GM12878 (cell line): ENCODE results near the gene RAP1GDS1. TPM values are rescaled to one million over a fixed set of nuclear protein-coding genes. Genes with fewer than 3 reads are reported as not detected.

Source experiments
- ATAC-seq: fragments of 200-7000 bp; cut with Tn5 transposase; 3 replicates; pipeline ENCODE4 v1.9.1; 2020; ENCODE audit warnings: mild to moderate bottlenecking, moderate library complexity
- BruUV-seq: library from RNA; stranded (reverse); fragments of 400-500 nt; replicated peaks from 2 replicates; lab custom pipeline; 2021; lab: Mats Ljungman, UMichigan
- CTCF ChIA-PET: fragments of 300-600 bp; sonication (Branson Sonifier 250); formaldehyde crosslinking; extraction: SDS; loops from one replicate; lab custom pipeline; 2021; ENCODE audit warnings: inconsistent platforms; lab: Yijun Ruan, JAX
- POLR2A ChIA-PET: fragments of 350-600 bp; formaldehyde crosslinking; extraction: SDS; loops from one replicate; lab custom pipeline; 2021; ENCODE audit warnings: inconsistent platforms; lab: Charles Lee
- RAD21 ChIA-PET: fragments of 300-600 bp; sonication (Branson Sonifier 250); formaldehyde crosslinking; loops from one replicate; lab custom pipeline; 2023; ENCODE audit warnings: antibody characterized with exemption; ENCODE audit not compliant: unreplicated experiment; lab: Charles Lee
- SMC1A ChIA-PET: fragments of 300-600 bp; sonication (Branson Sonifier 250); formaldehyde crosslinking; loops from one replicate; lab custom pipeline; 2023; ENCODE audit not compliant: unreplicated experiment, uncharacterized antibody; lab: Charles Lee
- DNase-seq: peaks from one replicate; pipeline ENCODE4 v3.0.0-alpha.2; 2011; ENCODE audit warnings: low read depth, low spot score
- FAIRE-seq: peaks from 3 replicates; lab custom pipeline; 2011; peaks lifted over from hg19 to GRCh38; lab: Jason Lieb, UNC
- H2AFZ ChIP-seq: 2 replicates; pipeline ENCODE4 v1.6.0; 2011; ENCODE audit warnings: low read depth, low read length, control low read depth; ENCODE audit not compliant: control insufficient read depth
- H3K27ac ChIP-seq: 2 replicates; pipeline ENCODE4 v1.5.1; 2011; ENCODE audit warnings: control low read depth; ENCODE audit not compliant: control insufficient read depth, insufficient read depth
- H3K27me3 ChIP-seq, 2 experiments: replicated peaks in 1 of 2; 2 replicates each; pipeline versions ENCODE4 v1.6.0 to v1.6.1; 2011; ENCODE audit warnings: low read length in 1 of 2; ENCODE audit not compliant: control insufficient read depth in 2 of 2, insufficient read depth in 2 of 2
- H3K36me3 ChIP-seq, 2 experiments: 2 replicates each; pipeline ENCODE4 v1.5.1; 2011; ENCODE audit warnings: low read length in 1 of 2; ENCODE audit not compliant: control insufficient read depth in 2 of 2, insufficient read depth in 2 of 2
- H3K4me1 ChIP-seq: 2 replicates; pipeline ENCODE4 v1.6.1; 2011; ENCODE audit warnings: mild to moderate bottlenecking, low read length, moderate library complexity, mixed read lengths; ENCODE audit not compliant: control insufficient read depth, insufficient read depth
- H3K4me2 ChIP-seq: 2 replicates; pipeline ENCODE4 v1.6.0; 2011; ENCODE audit warnings: control low read depth; ENCODE audit not compliant: control insufficient read depth, insufficient read depth
- H3K4me3 ChIP-seq: fragments of 200-600 bp; sonication (generic); 2 replicates; pipeline ENCODE4 v1.5.1; 2016
- H3K79me2 ChIP-seq: 2 replicates; pipeline ENCODE4 v1.6.0; 2011; ENCODE audit warnings: low read length; ENCODE audit not compliant: control insufficient read depth, insufficient read depth
- H3K9ac ChIP-seq: 2 replicates; pipeline ENCODE4 v1.8.0; 2011; ENCODE audit warnings: low read length, control low read depth, mixed read lengths; ENCODE audit not compliant: control insufficient read depth, insufficient read depth
- H3K9me3 ChIP-seq: replicated peaks from 3 replicates; pipeline ENCODE4 v1.5.1; 2011; ENCODE audit warnings: mild to moderate bottlenecking, low read length; ENCODE audit not compliant: control insufficient read depth, insufficient read depth
- H4K20me1 ChIP-seq: 2 replicates; pipeline ENCODE4 v1.6.0; 2011; ENCODE audit not compliant: control insufficient read depth, insufficient read depth
- BHLHE40 ChIP-seq, 2 experiments: fragments of 450-650 bp in 1 of 2; IDR thresholded peaks; 2 replicates each; pipeline ENCODE4 v1.6.1; 2011 to 2017; ENCODE audit warnings: low read depth in 2 of 2, borderline replicate concordance in 1 of 2, improper control_type of control experiment in 1 of 2, low read length in 1 of 2, mild to moderate bottlenecking in 1 of 2
- CHD2 ChIP-seq: IDR thresholded peaks from 2 replicates; pipeline ENCODE4 v1.6.1; 2011; ENCODE audit warnings: low read depth, low read length, improper control_type of control experiment, borderline replicate concordance
- HDAC6 ChIP-seq: fragments of 200-600 bp; sonication (generic); IDR thresholded peaks from one replicate; pipeline ENCODE4 v1.8.0; 2017; ENCODE audit warnings: antibody characterized with exemption; ENCODE audit not compliant: unreplicated experiment
- KDM1A ChIP-seq: fragments of 200-600 bp; sonication (generic); IDR thresholded peaks from 2 replicates; pipeline ENCODE4 v1.6.1; 2016; ENCODE audit warnings: borderline replicate concordance
- MTA3 ChIP-seq: IDR thresholded peaks from 2 replicates; pipeline ENCODE4 v1.6.1; 2012; ENCODE audit warnings: low read length, inconsistent platforms, borderline replicate concordance
- POLR2A ChIP-seq: IDR thresholded peaks from 2 replicates; pipeline ENCODE4 v1.6.1; 2011; ENCODE audit warnings: low read depth, mild to moderate bottlenecking, low read length
- RELB ChIP-seq: fragments of 450-650 bp; IDR thresholded peaks from 2 replicates; pipeline ENCODE4 v1.6.1; 2017; ENCODE audit warnings: low read depth, mild to moderate bottlenecking, moderate library complexity
- SREBF1 ChIP-seq: IDR thresholded peaks from 2 replicates; pipeline ENCODE4 v1.6.1; 2012; ENCODE audit warnings: mild to moderate bottlenecking, low read length
- SUPT20H ChIP-seq: IDR thresholded peaks from 2 replicates; pipeline ENCODE4 v1.6.1; 2011; ENCODE audit warnings: low read depth, mild to moderate bottlenecking, low read length, moderate library complexity, borderline replicate concordance; ENCODE audit not compliant: control insufficient read depth
- USF1 ChIP-seq: IDR thresholded peaks from 2 replicates; pipeline ENCODE4 v1.6.1; 2011; ENCODE audit warnings: borderline replicate concordance, low read depth, mild to moderate bottlenecking, moderate library complexity, mixed read lengths, low read length; ENCODE audit not compliant: insufficient read depth; ENCODE audit errors: extremely low read length
- ZNF384 ChIP-seq: IDR thresholded peaks from 2 replicates; pipeline ENCODE4 v1.6.1; 2012; ENCODE audit warnings: low read depth, mild to moderate bottlenecking, low read length, improper control_type of control experiment, borderline replicate concordance
- ZNF687 ChIP-seq: fragments of 450-650 bp; IDR thresholded peaks from 2 replicates; pipeline ENCODE4 v1.6.1; 2017; ENCODE audit warnings: mild to moderate bottlenecking, moderate library complexity
- WGBS: methylation state at CpG from one replicate; pipeline ENCODE4 v1.1.6; 2016; ENCODE audit warnings: low lambda C conversion rate; ENCODE audit not compliant: insufficient replicate concordance, insufficient coverage; ENCODE audit errors: missing lambda C conversion rate; 5-methylcytosine and 5-hydroxymethylcytosine counted together
- in situ Hi-C: fragments of 300-500 bp; cut with MboI; formaldehyde crosslinking; loops from 9 replicates; pipeline ENCODE4 v1.14.3; 2018; ENCODE audit warnings: mixed read lengths
- intact Hi-C: fragments of 100-400 bp; cut with micrococcal nuclease; formaldehyde crosslinking; loops from one replicate; pipeline ENCODE4 v1.14.2; 2022; ENCODE audit not compliant: unreplicated experiment
- polyA plus RNA-seq, 11 experiments: library from polyadenylated mRNA; depleted of rRNA in 4 of 11; unstranded in 6 of 11; stranded (reverse) in 5 of 11; fragments of >200 nt; fragmentation: Nextera tagmentation in 4 of 11; fragmentation: Illumina TruSeq in 1 of 11; extraction: Ambion mirVana in 4 of 11; extraction: Trizol in 1 of 11; gene quantifications; 1 replicate in 1 of 11; 2 replicates in 10 of 11; pipeline versions ENCODE4 v1.2.1 to v1.2.3, GENCODE V29; 2011 to 2016; ENCODE audit warnings: inconsistent platforms in 2 of 11, missing spikeins in 2 of 11, low read depth in 1 of 11
- total RNA-seq, 4 experiments: library from RNA; depleted of rRNA in 3 of 4; stranded (reverse); fragments of >200 nt in 3 of 4; fragmentation: Illumina TruSeq in 1 of 4; extraction: Trizol in 1 of 4; gene quantifications; 2 replicates each; pipeline versions ENCODE4 v1.2.1 to v1.2.3, GENCODE V29; 2013 to 2021

Gene RAP1GDS1
- total and polyA plus RNA-seq, 10 of the 15 experiments (the other 5 are each of a cell fraction or from before 2014, with no cell fraction given), result 12.0 to 30.5 (median 20.7) TPM

GRCh38 chr4:98421111-98421510, 159.9 kb downstream of the RAP1GDS1 start (continued):
- no peak for TF ChIP-seq ZNF384
- TF ChIP-seq MTA3, result no peak
- no peak for TF ChIP-seq POLR2A
- TF ChIP-seq SREBF1, result no peak
- no peak for TF ChIP-seq HDAC6
- no peak for TF ChIP-seq KDM1A
- TF ChIP-seq CHD2, result no peak

GRCh38 chr4:98423009-98423408, 161.8 kb downstream of the RAP1GDS1 start:
- SMC1A ChIA-PET, result interaction anchor here (0.9 to 1.5 kb wide), 3 partner anchors 13 to 59 kb away, joined by 3 to 4 read pairs (median 3); no protein-coding TSS in a partner anchor
- no peak for ATAC-seq
- intact Hi-C loops, result no loop called here
- DNase-seq, result no peak
- no peak for FAIRE-seq
- RAD21 ChIA-PET, result no interaction called here
- Histone ChIP-seq H3K4me1 (no peaks in the 10 kb centered on the region), H3K4me3 (no peak overlapping the region), H3K9me3 (no peaks in the 10 kb centered on the region; the same call in 2 of the 3 replicates), H3K4me2 (no peak overlapping the region), H3K9ac (no peak overlapping the region), H4K20me1 (no peaks in the 10 kb centered on the region), H3K36me3 (no peaks in the 10 kb centered on the region), H3K27ac (no peak overlapping the region), H3K79me2 (no peaks in the 10 kb centered on the region), H2AFZ (no peak overlapping the region), H3K27me3 (no peaks in the 10 kb centered on the region)
- in situ Hi-C loops, result no loop called here
- WGBS, result 96% methylated on average over 4 of the region's 4 CpGs
- POLR2A ChIA-PET, result no interaction called here
- CTCF ChIA-PET, result interaction anchor here (0.6 kb wide), 1 partner anchor 225 kb away, joined by 3 read pairs; no protein-coding TSS in a partner anchor
- no TSS peak for BruUV-seq
- no peak for TF ChIP-seq SUPT20H
- TF ChIP-seq BHLHE40 (IDR thresholded peaks at IDR 0.05; ENCODE audit: borderline replicate concordance in 1 of 2, low read depth in 2 of 2, low read length in 1 of 2), result no peak
- TF ChIP-seq RELB, result no peak
- no peak for TF ChIP-seq USF1
- no peak for TF ChIP-seq ZNF687
